GM10266 (cell line): ENCODE measurements around the gene PASD1.

Experiments
- DNase-seq: peaks from one replicate; pipeline ENCODE4 v3.0.0; 2012; ENCODE audit errors: extremely low spot score
- CTCF ChIP-seq: IDR thresholded peaks from 2 replicates; pipeline ENCODE4 v1.5.1; 2012; ENCODE audit warnings: mild to moderate bottlenecking, low read depth; ENCODE audit not compliant: control insufficient read depth, insufficient read depth; ENCODE audit errors: missing control alignments

Gene PASD1, protein sequence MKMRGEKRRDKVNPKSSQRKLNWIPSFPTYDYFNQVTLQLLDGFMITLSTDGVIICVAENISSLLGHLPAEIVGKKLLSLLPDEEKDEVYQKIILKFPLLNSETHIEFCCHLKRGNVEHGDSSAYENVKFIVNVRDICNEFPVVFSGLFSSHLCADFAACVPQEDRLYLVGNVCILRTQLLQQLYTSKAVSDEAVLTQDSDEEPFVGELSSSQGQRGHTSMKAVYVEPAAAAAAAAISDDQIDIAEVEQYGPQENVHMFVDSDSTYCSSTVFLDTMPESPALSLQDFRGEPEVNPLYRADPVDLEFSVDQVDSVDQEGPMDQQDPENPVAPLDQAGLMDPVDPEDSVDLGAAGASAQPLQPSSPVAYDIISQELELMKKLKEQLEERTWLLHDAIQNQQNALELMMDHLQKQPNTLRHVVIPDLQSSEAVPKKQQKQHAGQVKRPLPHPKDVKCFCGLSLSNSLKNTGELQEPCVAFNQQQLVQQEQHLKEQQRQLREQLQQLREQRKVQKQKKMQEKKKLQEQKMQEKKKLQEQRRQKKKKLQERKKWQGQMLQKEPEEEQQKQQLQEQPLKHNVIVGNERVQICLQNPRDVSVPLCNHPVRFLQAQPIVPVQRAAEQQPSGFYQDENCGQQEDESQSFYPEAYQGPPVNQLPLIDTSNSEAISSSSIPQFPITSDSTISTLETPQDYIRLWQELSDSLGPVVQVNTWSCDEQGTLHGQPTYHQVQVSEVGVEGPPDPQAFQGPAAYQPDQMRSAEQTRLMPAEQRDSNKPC

GRCh38 chrX:151563449-151563848 lies at the start of gene PASD1:
PASD1 (plus strand) TSS chrX:151563675; CDS start chrX:151601554, 37,879 bp downstream.
- no peak for TF ChIP-seq CTCF
- DNase-seq: no peak

DNA sequence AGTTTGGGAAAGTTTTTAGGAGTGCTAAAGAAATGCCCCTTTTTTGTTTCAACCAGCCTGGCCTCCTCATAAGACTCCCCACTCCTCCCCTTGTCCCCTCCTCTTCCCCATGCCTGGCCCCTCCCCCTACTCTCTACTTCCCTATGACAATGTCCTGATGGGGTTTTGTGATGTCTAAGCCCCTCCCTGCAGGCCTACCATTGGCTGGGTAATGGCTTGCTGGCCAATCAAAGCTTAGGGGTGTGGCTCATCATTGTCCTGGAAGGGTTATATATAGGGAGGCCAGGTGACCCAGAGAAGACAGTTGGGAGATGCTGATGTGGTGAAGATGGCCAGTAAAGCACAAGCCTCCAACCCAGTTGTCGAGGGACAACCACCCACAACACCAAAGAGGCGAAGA lies 48.2 kb upstream of the PASD1 start:
- no peak for DNase-seq
- no peak for TF ChIP-seq CTCF

DNA sequence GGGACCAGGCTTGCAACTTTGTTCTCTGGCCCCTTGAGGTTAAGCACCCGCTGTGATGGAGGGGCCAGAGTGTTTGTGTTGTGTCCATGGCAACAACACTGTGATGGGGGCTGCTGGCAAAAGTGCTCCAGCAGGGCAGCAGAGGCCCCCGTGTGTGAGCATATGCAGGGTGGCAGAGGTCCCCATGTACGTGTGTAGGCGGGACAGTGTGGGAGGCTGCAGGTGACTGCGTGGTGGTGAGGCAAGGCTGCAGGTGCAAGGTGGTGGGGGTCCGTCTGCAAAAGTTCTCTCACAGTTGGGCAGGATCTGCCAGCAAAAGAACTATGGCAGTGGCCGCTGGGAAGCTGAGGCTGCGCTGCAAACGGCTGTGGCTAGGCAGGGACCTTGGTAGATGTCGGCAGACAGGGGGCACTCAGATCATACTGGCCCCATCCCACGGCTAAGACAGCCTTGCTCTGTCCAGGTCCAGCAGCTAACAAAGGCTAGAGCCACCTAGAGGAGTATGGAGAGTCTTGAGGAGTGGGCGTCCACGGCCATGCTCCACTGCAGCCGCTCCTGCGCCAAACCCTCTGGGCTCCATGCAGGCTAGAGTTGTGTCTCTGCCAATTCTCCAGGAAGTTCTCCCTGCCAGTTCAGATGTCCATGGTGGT lies 46.8 kb upstream of the PASD1 start:
- no peak for DNase-seq
- TF ChIP-seq CTCF: no peak

- no peak for TF ChIP-seq CTCF
- no peak for DNase-seq
Observed at GRCh38 chrX:151517421-151517820, 46.1 kb upstream of the PASD1 start.

DNA sequence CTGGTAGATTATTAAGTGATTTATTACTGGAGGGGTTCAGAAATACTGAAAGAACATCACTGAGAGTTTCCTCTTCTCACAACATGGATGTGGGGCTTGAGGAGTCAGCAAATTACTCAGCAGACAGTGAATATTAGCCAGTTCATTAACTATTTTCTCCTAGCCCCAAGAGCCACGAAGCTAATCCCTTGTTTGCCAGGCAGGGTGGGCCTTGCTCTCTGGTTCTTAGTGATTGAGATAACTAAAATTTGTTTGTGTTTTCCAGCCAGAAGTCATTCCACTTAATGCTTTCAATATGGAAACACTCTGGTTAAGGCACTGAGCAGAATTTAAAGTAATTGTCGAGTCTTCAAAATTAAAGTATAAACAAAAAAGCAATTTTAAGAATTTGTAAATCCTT lies 40.1 kb upstream of the PASD1 start:
- TF ChIP-seq CTCF: no peak
- DNase-seq: no peak

- no peak for TF ChIP-seq CTCF
Observed at GRCh38 chrX:151536571-151536970, 26.9 kb upstream of the PASD1 start.

More at GRCh38 chrX:151536571-151536970, 26.9 kb upstream of the PASD1 start:
- DNase-seq: no peak
